Activated naive CD4-positive, alpha-beta T cell treated with anti-CD3 and anti-CD28 coated beads, Interleukin-2, amount 10 ng/mL, durations not matched to agents 7 days and 5 days (primary cell): Measurements from ENCODE around the gene FRA10AC1.

ENCODE experiments used
- CTCF ChIA-PET: fragments of 350-600 bp; sonication (Branson Sonifier 250); formaldehyde crosslinking; loops from one replicate; lab custom pipeline; 2021; ENCODE audit warnings: antibody characterized with exemption; lab: Charles Lee
- DNase-seq: peaks from one replicate; pipeline ENCODE4 v3.0.0-alpha.2; 2020
- H3K27ac Mint-ChIP-seq: one replicate; pipeline ENCODE4 v1.8.0; 2021; ENCODE audit warnings: mild to moderate bottlenecking, moderate library complexity, mixed read lengths
- H3K27me3 Mint-ChIP-seq: one replicate; pipeline ENCODE4 v1.8.0; 2021; ENCODE audit warnings: mild to moderate bottlenecking, mixed read lengths
- H3K36me3 Mint-ChIP-seq: one replicate; pipeline ENCODE4 v1.8.0; 2021; ENCODE audit warnings: mixed read lengths
- H3K4me1 Mint-ChIP-seq: one replicate; pipeline ENCODE4 v1.8.0; 2021; ENCODE audit warnings: mixed read lengths
- H3K4me3 Mint-ChIP-seq: one replicate; pipeline ENCODE4 v1.8.0; 2021; ENCODE audit warnings: mild to moderate bottlenecking, moderate library complexity, mixed read lengths
- H3K9me3 Mint-ChIP-seq: one replicate; pipeline ENCODE4 v1.8.0; 2021; ENCODE audit warnings: mixed read lengths

FRA10AC1 gene

GRCh38 chr10:93639791-93640190, 62.6 kb downstream of the FRA10AC1 start:
- CTCF ChIA-PET, result no interaction called here
- no peak for DNase-seq
- H3K27me3 Mint-ChIP-seq, result peaks cover 5% of the 10 kb centered on the region
- no peaks in the 10 kb centered on the region for H3K9me3 Mint-ChIP-seq
- H3K4me3 Mint-ChIP-seq, result no peak overlapping the region
- no peaks in the 10 kb centered on the region for H3K36me3 Mint-ChIP-seq
- no peaks in the 10 kb centered on the region for H3K4me1 Mint-ChIP-seq
- H3K27ac Mint-ChIP-seq, result no peak overlapping the region

GRCh38 chr10:93630625-93631557, 71.5 kb downstream of the FRA10AC1 start:
- Mint-ChIP-seq H3K9me3 (no peaks in the 10 kb centered on the region), H3K27ac (no peak overlapping the region), H3K27me3 (peaks cover 14% of the 10 kb centered on the region), H3K36me3 (no peaks in the 10 kb centered on the region), H3K4me1 (no peaks in the 10 kb centered on the region), H3K4me3 (no peak overlapping the region)
- no peak for DNase-seq
- CTCF ChIA-PET, result no interaction called here

GRCh38 chr10:93629647-93630305, 72.6 kb downstream of the FRA10AC1 start:
- no peak overlapping the region for H3K4me3 Mint-ChIP-seq
- DNase-seq, result no peak
- H3K27ac Mint-ChIP-seq, result no peak overlapping the region
- H3K9me3 Mint-ChIP-seq, result no peaks in the 10 kb centered on the region
- H3K27me3 Mint-ChIP-seq, result peaks cover 16% of the 10 kb centered on the region
- no peaks in the 10 kb centered on the region for H3K36me3 Mint-ChIP-seq
- CTCF ChIA-PET, result no interaction called here
- H3K4me1 Mint-ChIP-seq, result no peaks in the 10 kb centered on the region

GRCh38 chr10:93628858-93629257, 73.5 kb downstream of the FRA10AC1 start:
- H3K27me3 Mint-ChIP-seq, result peaks cover 18% of the 10 kb centered on the region
- CTCF ChIA-PET, result no interaction called here
- H3K4me1 Mint-ChIP-seq, result no peaks in the 10 kb centered on the region
- no peaks in the 10 kb centered on the region for H3K9me3 Mint-ChIP-seq
- no peak overlapping the region for H3K27ac Mint-ChIP-seq
- H3K4me3 Mint-ChIP-seq, result no peak overlapping the region
- H3K36me3 Mint-ChIP-seq, result no peaks in the 10 kb centered on the region
- no peak for DNase-seq

GRCh38 chr10:93622942-93623341, 79.5 kb downstream of the FRA10AC1 start:
- CTCF ChIA-PET, result no interaction called here
- Mint-ChIP-seq H3K27ac (no peak overlapping the region), H3K36me3 (no peaks in the 10 kb centered on the region), H3K27me3 (peaks cover 11% of the 10 kb centered on the region), H3K4me1 (no peaks in the 10 kb centered on the region), H3K9me3 (no peaks in the 10 kb centered on the region), H3K4me3 (no peak overlapping the region)
- DNase-seq, result no peak

GRCh38 chr10:93620925-93621324, 81.5 kb downstream of the FRA10AC1 start:
- DNase-seq, result no peak
- Mint-ChIP-seq H3K27ac (no peak overlapping the region), H3K9me3 (no peaks in the 10 kb centered on the region), H3K4me1 (no peaks in the 10 kb centered on the region), H3K27me3 (peaks cover 15% of the 10 kb centered on the region), H3K4me3 (no peak overlapping the region), H3K36me3 (no peaks in the 10 kb centered on the region)
- CTCF ChIA-PET, result no interaction called here
